MM.1S (cell line): ENCODE measurements around the gene STAT1.

Experiments used
- DNase-seq: peaks from one replicate; pipeline ENCODE4 v3.0.0-alpha.2; 2015
- H2AFZ ChIP-seq: fragments of 300-600 bp; sonication (generic); 2 replicates; pipeline ENCODE4 v1.6.0; 2016; ENCODE audit warnings: antibody characterized with exemption, low read length
- H3F3A ChIP-seq: fragments of 300-600 bp; sonication (generic); 2 replicates; pipeline ENCODE4 v1.6.1; 2016; ENCODE audit warnings: mild to moderate bottlenecking, antibody characterized with exemption, low read length, moderate library complexity, mixed read lengths; ENCODE audit not compliant: insufficient read depth
- H3K27ac ChIP-seq: fragments of 300-600 bp; sonication (generic); 2 replicates; pipeline ENCODE4 v1.5.1; 2016; ENCODE audit warnings: mild to moderate bottlenecking, low read length
- H3K27me3 ChIP-seq: fragments of 300-600 bp; sonication (generic); replicated peaks from 2 replicates; pipeline ENCODE4 v1.6.0; 2016; ENCODE audit warnings: low read length; ENCODE audit not compliant: insufficient read depth
- H3K36me3 ChIP-seq: fragments of 300-600 bp; sonication (generic); replicated peaks from 2 replicates; pipeline ENCODE4 v1.6.1; 2016; ENCODE audit warnings: mild to moderate bottlenecking, low read length, mixed read lengths; ENCODE audit not compliant: insufficient read depth
- H3K4me1 ChIP-seq: fragments of 300-600 bp; sonication (generic); 2 replicates; pipeline ENCODE4 v1.6.1; 2016; ENCODE audit warnings: low read length, mixed read lengths
- H3K4me2 ChIP-seq: fragments of 300-600 bp; sonication (generic); 2 replicates; pipeline ENCODE4 v1.6.0; 2016; ENCODE audit warnings: low read depth, low read length
- H3K4me3 ChIP-seq: fragments of 300-600 bp; sonication (generic); 2 replicates; pipeline ENCODE4 v1.5.1; 2016; ENCODE audit warnings: low read length, mixed read lengths
- H3K79me2 ChIP-seq: fragments of 300-600 bp; sonication (generic); 2 replicates; pipeline ENCODE4 v1.6.1; 2016; ENCODE audit warnings: mixed run types, low read length, mixed read lengths
- H3K9ac ChIP-seq: fragments of 300-600 bp; sonication (generic); 2 replicates; pipeline ENCODE4 v1.6.1; 2016; ENCODE audit warnings: low read length, mixed read lengths
- H3K9me2 ChIP-seq: fragments of 300-600 bp; sonication (generic); replicated peaks from 2 replicates; pipeline ENCODE4 v1.6.1; 2016; ENCODE audit warnings: mild to moderate bottlenecking, low read length, mixed read lengths; ENCODE audit not compliant: insufficient read depth
- H3K9me3 ChIP-seq: fragments of 300-600 bp; sonication (generic); replicated peaks from 2 replicates; pipeline ENCODE4 v1.6.1; 2016; ENCODE audit warnings: mild to moderate bottlenecking, low read length, mixed read lengths; ENCODE audit not compliant: insufficient read depth
- H4K20me1 ChIP-seq: fragments of 300-600 bp; sonication (generic); 2 replicates; pipeline ENCODE4 v1.6.1; 2016; ENCODE audit warnings: mild to moderate bottlenecking, low read length, moderate library complexity, mixed read lengths; ENCODE audit not compliant: insufficient read depth
- CTCF ChIP-seq: fragments of 300-600 bp; sonication (generic); IDR thresholded peaks from 2 replicates; pipeline ENCODE4 v1.5.1; 2016; ENCODE audit warnings: antibody characterized with exemption, low read length, mixed read lengths
- EZH2 ChIP-seq: fragments of 300-600 bp; sonication (generic); optimal IDR thresholded peaks from 2 replicates; pipeline ENCODE3; 2017; ENCODE audit warnings: low read depth, mild to moderate bottlenecking, antibody characterized with exemption, low read length, mixed read lengths
- EZH2phosphoT487 ChIP-seq: fragments of 300-600 bp; sonication (generic); IDR thresholded peaks from 2 replicates; pipeline ENCODE4 v1.6.1; 2018; ENCODE audit warnings: antibody characterized with exemption, low read length

Gene STAT1

GRCh38 chr2:190947711-190948251 lies 66.2 kb downstream of the STAT1 start:
- H3K9me2 ChIP-seq, result no peaks in the 10 kb centered on the region
- no peak overlapping the region for H2AFZ ChIP-seq
- TF ChIP-seq EZH2 (no peak), EZH2phosphoT487 (no peak), CTCF (no peak)
- H3K79me2 ChIP-seq, result no peaks in the 10 kb centered on the region
- no peaks in the 10 kb centered on the region for H3F3A ChIP-seq
- H4K20me1 ChIP-seq, result no peaks in the 10 kb centered on the region
- H3K27me3 ChIP-seq, result no peaks in the 10 kb centered on the region
- H3K27ac ChIP-seq, result no peak overlapping the region
- H3K9me3 ChIP-seq, result no peaks in the 10 kb centered on the region
- peak; percentile 23 for DNase-seq
- H3K36me3 ChIP-seq, result no peaks in the 10 kb centered on the region
- H3K4me3 ChIP-seq, result no peak overlapping the region
- H3K9ac ChIP-seq, result no peak overlapping the region
- no peak overlapping the region for H3K4me2 ChIP-seq
- H3K4me1 ChIP-seq, result peaks cover 11% of the 10 kb centered on the region

GRCh38 chr2:190947141-190947540 lies 66.8 kb downstream of the STAT1 start:
- Histone ChIP-seq H3K4me2 (no peak overlapping the region), H3K79me2 (no peaks in the 10 kb centered on the region), H3K4me1 (peaks cover 11% of the 10 kb centered on the region), H3K9me3 (no peaks in the 10 kb centered on the region), H3K27me3 (no peaks in the 10 kb centered on the region), H2AFZ (no peak overlapping the region), H3K27ac (no peak overlapping the region), H3F3A (no peaks in the 10 kb centered on the region), H3K9ac (no peak overlapping the region), H3K36me3 (no peaks in the 10 kb centered on the region), H3K4me3 (no peak overlapping the region), H4K20me1 (no peaks in the 10 kb centered on the region), H3K9me2 (no peaks in the 10 kb centered on the region)
- TF ChIP-seq EZH2 (no peak), EZH2phosphoT487 (no peak), CTCF (no peak)
- DNase-seq, result no peak

- no peaks in the 10 kb centered on the region for H3F3A ChIP-seq
- no peaks in the 10 kb centered on the region for H3K27me3 ChIP-seq
- TF ChIP-seq EZH2 (no peak), CTCF (no peak), EZH2phosphoT487 (no peak)
- no peak overlapping the region for H3K9ac ChIP-seq
- no peaks in the 10 kb centered on the region for H4K20me1 ChIP-seq
- no peaks in the 10 kb centered on the region; the same call in 1 of the 2 replicates for H3K36me3 ChIP-seq
- H3K27ac ChIP-seq, result no peak overlapping the region
- no peak overlapping the region for H3K4me3 ChIP-seq
- no peaks in the 10 kb centered on the region for H3K9me2 ChIP-seq
- no peak overlapping the region for H3K4me2 ChIP-seq
- H3K4me1 ChIP-seq, result peaks cover 11% of the 10 kb centered on the region
- H3K79me2 ChIP-seq, result no peaks in the 10 kb centered on the region
- no peaks in the 10 kb centered on the region for H3K9me3 ChIP-seq
- DNase-seq, result no peak
- no peak overlapping the region for H2AFZ ChIP-seq
Observed at GRCh38 chr2:190943706-190944105, 70.3 kb downstream of the STAT1 start.
